Vagina (tissue), 2 donors: ENCODE results near the gene SHE. TPM values are rescaled to one million over a fixed set of nuclear protein-coding genes. Genes with fewer than 3 reads are reported as not detected.

Experiments
- DNase-seq, 2 donors: peaks; one replicate each; pipeline ENCODE4 v3.0.0-alpha.2; 2017; ENCODE audit errors: extremely low spot score in 2 of 2
- H3K27ac ChIP-seq: fragments of 200-600 bp; sonication (generic); one replicate; pipeline ENCODE4 v1.5.1; 2019
- H3K27me3 ChIP-seq: fragments of 200-600 bp; sonication (generic); one replicate; pipeline ENCODE4 v1.5.1; 2019
- H3K36me3 ChIP-seq, 2 donors: fragments of 200-600 bp; sonication (generic); one replicate each; pipeline ENCODE4 v1.5.1; 2017 to 2019
- H3K4me1 ChIP-seq: fragments of 200-600 bp; sonication (generic); one replicate; pipeline ENCODE4 v1.5.1; 2019
- H3K4me3 ChIP-seq, 2 donors: fragments of 200-600 bp; sonication (generic); 1 replicate in 1 of 2; 2 replicates in 1 of 2; pipeline ENCODE4 v1.5.1; 2016 to 2019
- H3K9me3 ChIP-seq: fragments of 200-600 bp; sonication (generic); one replicate; pipeline ENCODE4 v1.5.1; 2019
- CTCF ChIP-seq, 3 experiments: fragments of 450-650 bp in 2 of 3; fragments of 200-600 bp in 1 of 3; sonication (generic) in 1 of 3; IDR thresholded peaks; one replicate each; pipeline ENCODE4 v1.5.1; 2017 to 2019; ENCODE audit warnings: antibody characterized with exemption in 3 of 3, mild to moderate bottlenecking in 2 of 3, moderate library complexity in 2 of 3
- POLR2A ChIP-seq, 2 donors: fragments of 450-650 bp; IDR thresholded peaks; one replicate each; pipeline ENCODE4 v1.6.1; 2017; ENCODE audit warnings: antibody characterized with exemption in 2 of 2, mild to moderate bottlenecking in 2 of 2, moderate library complexity in 2 of 2
- POLR2AphosphoS5 ChIP-seq, 2 donors: sonication (generic); formaldehyde crosslinking; IDR thresholded peaks; one replicate each; pipeline ENCODE4 v1.9.0; 2017; ENCODE audit warnings: antibody characterized with exemption in 2 of 2, mild to moderate bottlenecking in 2 of 2, low read depth in 1 of 2; ENCODE audit not compliant: insufficient read depth in 1 of 2
- intact Hi-C: fragments of 100-400 bp; cut with DNase I; formaldehyde crosslinking; loops from one replicate; pipeline ENCODE4 v1.15.1; 2023
- total RNA-seq: library from RNA; depleted of rRNA; stranded (reverse); fragments of >200 nt; gene quantifications from one replicate; pipeline ENCODE4 v1.2.3, GENCODE V29; 2016

The SHE gene
- 23.8 TPM for total RNA-seq

DNA sequence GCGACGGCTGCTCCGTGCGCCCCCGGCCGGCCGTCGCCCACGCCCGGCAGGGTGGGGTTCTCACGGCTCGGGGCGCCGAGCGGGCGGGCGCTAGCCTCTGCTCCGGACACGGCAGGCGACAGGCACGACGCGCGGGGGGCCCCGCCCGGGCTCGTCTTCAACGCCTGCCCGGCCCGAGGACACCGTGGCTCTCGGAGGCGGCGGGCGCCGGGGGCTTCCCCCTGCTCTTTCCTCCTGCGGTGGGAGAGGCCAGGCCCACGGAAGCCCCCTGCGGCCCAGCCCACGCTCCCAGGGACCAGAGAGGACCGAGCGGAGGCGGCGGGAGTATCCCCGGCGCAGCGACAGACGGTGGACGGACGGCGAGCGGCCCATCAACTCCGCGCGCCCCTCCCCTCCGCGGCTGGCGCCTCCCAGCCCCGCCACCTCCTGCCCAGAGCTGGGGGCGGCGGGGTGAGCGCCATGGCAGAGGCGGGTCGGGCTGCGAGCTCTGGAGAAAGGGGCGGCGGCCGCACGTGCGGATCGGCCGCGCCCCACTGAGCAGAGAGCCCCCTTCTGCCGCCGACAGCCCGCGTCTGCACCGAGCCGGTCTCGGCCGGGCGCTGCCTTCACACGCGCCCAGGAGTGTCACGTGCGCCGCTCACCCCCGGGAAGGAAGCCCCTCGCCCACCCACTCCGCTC is at the start of gene SHE, which contains the start of gene TDRD10:
Gene SHE (minus strand): TSS at position 347 of the 678 bp plus-strand sequence. CDS start 386 bp downstream, outside the sequence.
Gene TDRD10 (plus strand): TSS at position 154 of the 678 bp plus-strand sequence. CDS start 4,685 bp downstream, outside the sequence.
- Histone ChIP-seq H3K4me3 (peak within 1 kb of the TSS; percentile 40 to 59), H3K9me3 (no peaks in the 10 kb centered on the region), H3K27ac (no peak within 1 kb of the TSS), H3K27me3 (peaks cover 15% of the 10 kb centered on the region), H3K36me3 (no peaks in the 10 kb centered on the region), H3K4me1 (peaks cover 16% of the 10 kb centered on the region)
- intact Hi-C loops: loop anchor here (5.0 kb wide), 1 partner anchor 1940 kb away; no protein-coding TSS in a partner anchor
- DNase-seq: no peak
- TF ChIP-seq POLR2A (IDR thresholded peaks at IDR 0.05) (no peak), POLR2AphosphoS5 (IDR thresholded peaks at IDR 0.05; ENCODE audit: insufficient read depth in 1 of 2, low read depth in 1 of 2) (peak in 1 of 2 donors; percentile 2), CTCF (IDR thresholded peaks at IDR 0.05) (no peak)

- H3K27me3 ChIP-seq: no peaks in the 10 kb centered on the region
- no peak overlapping the region for H3K27ac ChIP-seq
- no peak overlapping the region for H3K4me3 ChIP-seq
- TF ChIP-seq CTCF (IDR thresholded peaks at IDR 0.05) (no peak), POLR2AphosphoS5 (IDR thresholded peaks at IDR 0.05; ENCODE audit: insufficient read depth in 1 of 2, low read depth in 1 of 2) (no peak), POLR2A (IDR thresholded peaks at IDR 0.05) (no peak)
- no peaks in the 10 kb centered on the region for H3K9me3 ChIP-seq
- H3K4me1 ChIP-seq: peaks cover 39% of the 10 kb centered on the region
- no peak for DNase-seq
- intact Hi-C loops: loop anchor here (10.0 kb wide), 1 partner anchor 147 kb away; the partner anchor contains the start of gene IL6R
- peaks cover 0 to 65% of the 10 kb centered on the region in 2 donors for H3K36me3 ChIP-seq
Observed at GRCh38 chr1:154551474-154551873, 49.3 kb upstream of the SHE start.

DNA sequence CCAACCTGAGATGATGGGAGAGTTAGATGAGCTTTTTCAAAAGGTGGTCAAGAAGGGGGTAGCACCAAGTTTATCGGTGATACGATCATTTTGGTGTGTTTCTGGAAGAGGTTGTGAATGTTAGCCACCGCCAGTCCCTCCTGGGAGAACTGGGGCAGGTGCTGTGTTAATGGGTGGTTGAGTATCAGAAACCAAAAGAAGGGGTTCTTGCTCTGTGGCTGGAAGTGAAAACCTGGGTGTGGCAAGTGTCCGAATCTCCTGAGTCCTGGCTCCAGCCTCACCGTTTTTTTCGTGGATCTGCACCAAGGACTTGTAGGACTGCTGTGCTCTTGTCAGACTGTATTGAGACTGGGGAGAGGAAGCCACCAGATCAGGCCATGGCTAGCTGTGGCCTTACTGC is 48.4 kb upstream of the SHE start:
- H3K27ac ChIP-seq: no peak overlapping the region
- TF ChIP-seq POLR2A (IDR thresholded peaks at IDR 0.05): no peak
- TF ChIP-seq POLR2AphosphoS5 (IDR thresholded peaks at IDR 0.05; ENCODE audit: insufficient read depth in 1 of 2, low read depth in 1 of 2): no peak
- H3K27me3 ChIP-seq: no peaks in the 10 kb centered on the region
- no peaks in the 10 kb centered on the region for H3K9me3 ChIP-seq
- peaks cover 31% of the 10 kb centered on the region for H3K4me1 ChIP-seq
- intact Hi-C loops: loop anchor here (10.0 kb wide), 1 partner anchor 146 kb away; the partner anchor contains the start of gene IL6R
- no peak overlapping the region for H3K4me3 ChIP-seq
- H3K36me3 ChIP-seq: peaks cover 0 to 64% of the 10 kb centered on the region in 2 donors
- DNase-seq: no peak

- Histone ChIP-seq H3K4me1 (peaks cover 31% of the 10 kb centered on the region), H3K4me3 (no peak overlapping the region)
Observed at GRCh38 chr1:154550070-154550469, 47.9 kb upstream of the SHE start.

More at GRCh38 chr1:154550070-154550469, 47.9 kb upstream of the SHE start:
- TF ChIP-seq POLR2AphosphoS5 (IDR thresholded peaks at IDR 0.05; ENCODE audit: insufficient read depth in 1 of 2, low read depth in 1 of 2) (no peak), POLR2A (IDR thresholded peaks at IDR 0.05) (no peak), CTCF (IDR thresholded peaks at IDR 0.05) (no peak)
- intact Hi-C loops: loop anchor here (10.0 kb wide), 1 partner anchor 145 kb away; the partner anchor contains the start of gene IL6R
- H3K27me3 ChIP-seq: no peaks in the 10 kb centered on the region
- H3K27ac ChIP-seq: no peak overlapping the region
- H3K9me3 ChIP-seq: no peaks in the 10 kb centered on the region
- peaks cover 0 to 58% of the 10 kb centered on the region in 2 donors for H3K36me3 ChIP-seq
- no peak for DNase-seq
